NCI-H1048 (cell line): ENCODE results near the gene TMEM106A.
"Not testable (repeated sequence)": the region's sequence is repeated elsewhere in the genome, so short reads cannot be mapped to it uniquely, and the experiment has no call there.

Source experiments
- DNase-seq: peaks from one replicate; lab custom pipeline; 2025; lab: John Stamatoyannopoulos, UW

The TMEM106A gene

DNA sequence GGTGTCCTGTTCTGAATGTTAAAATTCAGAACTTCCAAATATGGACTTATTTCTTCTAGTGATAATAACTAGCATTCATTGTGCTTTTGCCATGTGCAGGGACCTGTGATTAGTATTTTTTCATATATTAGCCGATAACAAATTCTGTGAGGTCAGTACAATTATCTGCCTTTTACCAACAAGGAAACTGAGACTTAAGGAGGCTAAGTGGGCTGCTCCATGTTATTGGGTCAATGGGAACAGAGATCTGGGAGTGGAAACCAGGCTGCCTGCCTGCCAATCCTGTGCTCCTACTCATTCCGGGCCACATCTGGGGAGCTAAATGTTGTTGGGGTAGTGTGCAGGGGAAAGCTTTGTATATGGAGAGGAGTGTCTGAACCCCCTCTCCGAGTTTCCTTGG, 3.7 kb downstream of the TMEM106A start:
- DNase-seq = no peak

DNA sequence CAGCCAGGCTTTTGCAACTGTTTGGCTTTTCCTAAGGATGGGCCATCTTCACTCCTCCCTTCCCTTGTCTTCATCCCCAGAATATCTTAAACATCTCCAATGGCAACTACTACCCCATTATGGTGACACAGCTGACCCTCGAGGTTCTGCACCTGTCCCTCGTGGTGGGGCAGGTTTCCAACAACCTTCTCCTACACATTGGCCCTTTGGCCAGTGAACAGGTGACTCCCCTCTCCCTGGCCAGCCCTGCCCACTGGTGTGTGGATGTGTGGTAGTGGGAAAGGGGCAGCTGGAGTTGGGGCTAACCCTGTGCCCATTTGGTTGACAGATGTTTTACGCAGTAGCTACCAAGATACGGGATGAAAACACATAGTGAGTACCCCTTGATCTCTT, 4.7 kb downstream of the TMEM106A start:
- no peak for DNase-seq

DNA sequence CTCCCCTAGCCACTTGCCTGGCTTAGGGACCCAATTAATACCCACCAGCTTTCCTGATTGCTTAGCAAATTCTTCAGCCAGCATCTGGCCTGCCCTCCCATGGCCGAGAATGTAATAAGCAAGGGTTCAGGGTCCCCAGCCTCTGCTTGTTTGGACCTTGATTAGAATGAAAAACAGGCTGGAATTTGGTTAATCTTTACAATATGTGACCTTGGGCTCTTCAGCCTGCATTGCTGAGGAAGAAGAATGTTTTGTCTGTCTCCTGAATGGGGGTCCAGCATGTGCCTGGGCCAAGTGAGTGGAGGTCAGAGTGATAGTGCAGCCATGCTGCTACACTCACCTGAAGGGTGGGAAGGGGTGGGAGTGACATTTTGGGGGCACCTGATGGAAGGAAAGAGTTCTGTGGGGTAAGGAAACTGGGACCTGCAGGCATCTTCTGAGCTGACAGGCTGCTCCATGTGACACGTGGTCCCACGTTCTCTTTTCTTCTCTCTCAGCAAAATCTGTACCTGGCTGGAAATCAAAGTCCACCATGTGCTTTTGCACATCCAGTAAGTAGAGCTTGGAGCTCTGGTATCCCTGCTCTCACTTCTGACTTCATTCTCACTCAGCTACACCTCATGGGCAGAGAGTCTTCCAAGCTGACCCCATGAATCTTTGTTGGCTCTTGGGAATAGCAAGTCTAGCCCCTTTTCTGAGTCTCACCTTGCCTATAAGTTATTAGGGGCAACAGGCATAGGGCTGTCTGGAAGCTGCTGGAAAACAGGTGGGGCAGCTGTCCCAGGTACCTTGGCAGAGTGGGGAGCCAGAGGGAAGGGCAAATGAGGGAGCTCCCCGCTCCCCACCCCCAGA, 5.3 kb downstream of the TMEM106A start:
- DNase-seq = no peak

DNA sequence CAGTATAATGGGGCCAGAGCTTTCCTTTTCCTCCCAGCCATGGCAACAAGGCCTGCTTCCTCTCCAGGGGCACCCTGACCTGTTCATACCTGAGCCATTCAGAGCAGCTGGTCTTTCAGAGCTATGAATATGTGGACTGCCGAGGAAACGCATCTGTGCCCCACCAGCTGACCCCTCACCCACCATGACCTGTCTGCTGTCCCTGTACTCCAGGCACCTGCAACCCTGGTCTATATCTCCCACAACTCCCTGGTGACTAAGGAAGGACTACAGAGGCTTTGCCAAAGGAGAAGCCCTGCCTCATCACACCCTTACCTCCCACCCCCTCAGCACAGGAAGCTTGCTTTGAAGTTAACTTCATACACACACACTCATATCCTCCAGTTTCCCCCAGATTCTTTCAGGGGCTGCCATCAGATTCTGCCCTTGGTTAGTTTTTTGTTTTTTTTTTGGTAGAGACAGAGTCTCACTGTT, 6.0 kb downstream of the TMEM106A start:
- DNase-seq = no peak

DNA sequence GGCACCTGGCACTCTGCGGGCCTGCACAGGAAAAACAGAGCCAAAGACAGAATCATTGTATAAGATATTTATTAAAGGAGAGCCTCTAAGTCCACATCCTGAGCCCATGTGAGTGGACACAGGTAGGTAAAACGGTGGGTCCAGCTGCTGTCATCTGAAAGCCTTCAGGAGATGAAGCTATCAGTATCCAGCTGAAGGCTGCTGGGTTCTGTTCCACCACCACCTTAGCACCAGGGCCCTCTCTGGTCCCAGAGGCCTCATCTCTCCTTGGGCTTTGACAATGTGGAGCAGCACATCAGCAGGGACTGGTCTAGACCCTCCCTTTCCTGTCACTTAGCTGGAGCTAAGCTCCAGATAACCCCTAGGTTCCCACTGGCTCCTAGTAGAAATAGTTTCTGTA, 7.3 kb downstream of the TMEM106A start:
- DNase-seq = no peak

DNA sequence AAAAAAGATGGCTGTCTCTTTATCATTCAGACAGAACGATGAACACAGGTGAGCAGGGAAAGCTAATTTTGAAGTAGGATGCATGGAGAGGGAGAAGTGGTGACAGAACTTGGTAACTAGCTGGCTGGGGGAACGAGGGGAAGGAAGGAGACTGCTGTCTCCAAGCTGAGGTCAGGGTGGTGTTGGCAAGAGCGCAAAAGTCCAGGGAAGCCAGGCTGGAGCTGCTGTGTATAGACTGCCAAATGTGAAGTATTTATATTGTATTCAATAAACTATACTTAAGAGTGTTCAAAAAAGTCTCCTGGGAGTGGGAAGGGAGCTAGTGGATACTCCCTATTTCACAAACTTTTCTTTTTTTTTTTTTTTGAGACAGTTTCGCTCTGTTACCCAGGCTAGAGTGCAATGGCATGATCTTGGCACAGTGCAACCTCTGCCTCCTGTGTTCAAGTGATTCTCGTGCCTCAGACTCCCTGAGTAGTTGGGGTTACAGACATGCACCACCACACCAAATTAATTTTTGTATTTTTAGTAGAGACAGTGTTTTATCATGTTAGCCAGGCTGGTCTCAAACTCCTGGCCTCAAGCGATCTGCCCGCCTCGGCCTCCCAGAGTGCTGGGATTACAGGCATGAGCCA, 8.2 kb downstream of the TMEM106A start:
- no peak for DNase-seq

DNA sequence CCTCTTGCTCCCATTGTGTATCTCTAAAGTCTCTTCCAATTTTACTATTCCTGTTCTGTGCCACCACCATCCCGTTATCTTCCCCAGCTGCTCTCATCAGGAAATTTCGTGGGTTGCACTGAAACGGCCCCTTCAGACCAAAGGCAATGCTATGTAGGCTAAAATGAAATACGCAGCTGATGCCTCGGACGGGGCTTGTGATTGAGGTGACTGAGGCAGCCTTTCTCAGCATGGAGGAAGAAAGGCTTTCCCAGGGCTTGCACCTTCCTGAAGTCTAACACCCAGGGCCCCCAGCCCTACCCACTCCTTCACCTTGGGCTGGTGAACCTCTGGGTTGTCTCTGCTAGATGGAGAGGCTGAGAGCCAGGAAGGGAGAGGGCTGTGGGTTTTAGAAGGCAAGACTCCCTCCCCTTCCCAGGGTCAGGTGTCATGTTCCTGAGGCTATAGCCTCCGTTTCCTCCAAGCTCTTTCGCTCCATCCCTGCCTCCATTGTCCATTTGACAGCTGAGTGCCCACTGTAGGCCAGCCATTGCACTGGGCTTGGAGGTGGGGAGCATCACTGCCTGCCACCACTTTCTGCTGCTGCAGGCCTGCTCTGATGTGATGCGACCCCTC, 8.9 kb downstream of the TMEM106A start:
- no peak for DNase-seq

DNA sequence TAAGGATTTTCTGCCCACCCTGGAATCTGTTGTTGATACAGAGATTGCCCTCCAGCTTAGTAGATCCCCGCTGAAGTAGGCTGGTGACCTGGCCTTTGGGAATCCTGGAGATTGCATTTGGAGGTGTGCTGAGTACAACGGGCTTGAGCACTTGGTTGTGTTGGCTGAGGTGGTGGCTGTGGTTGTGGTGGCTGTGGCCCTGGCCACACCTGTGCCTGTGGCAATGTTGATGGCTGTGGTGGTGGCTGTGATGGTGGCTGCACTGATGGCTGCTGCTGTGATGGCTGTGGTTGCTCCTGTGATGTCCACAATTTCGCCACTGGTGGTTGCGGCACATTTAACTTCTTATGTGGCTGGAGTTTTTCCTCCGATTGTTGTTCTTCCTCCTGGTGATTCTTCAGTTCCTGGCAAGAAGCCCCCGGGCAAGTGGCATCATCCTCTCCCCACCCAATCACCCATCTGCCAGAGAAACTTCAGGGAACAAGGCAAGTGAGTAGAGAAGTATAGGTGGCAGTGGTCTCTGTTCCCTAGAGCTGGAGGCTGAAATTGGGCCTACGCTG, 12.6 kb downstream of the TMEM106A start:
- no peak for DNase-seq

DNA sequence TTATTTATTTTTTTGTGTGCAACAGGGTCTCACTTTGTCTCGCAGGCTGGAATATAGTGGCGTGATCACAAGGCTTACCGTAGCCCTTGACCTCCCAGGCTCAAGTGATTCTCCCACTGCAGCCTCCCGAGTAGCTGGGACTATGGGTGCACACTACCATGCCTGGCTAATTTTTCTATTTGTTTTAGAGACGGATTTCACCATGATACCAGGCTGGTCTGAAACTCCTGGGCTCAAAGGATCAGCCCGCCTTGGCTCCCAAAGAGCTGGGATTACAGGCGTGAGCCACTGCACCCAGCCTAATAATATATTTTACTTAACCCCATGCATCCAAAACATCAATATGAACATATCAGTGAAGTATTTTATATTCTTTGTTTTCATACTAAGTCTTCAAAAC, 14.7 kb downstream of the TMEM106A start:
- no peak for DNase-seq

DNA sequence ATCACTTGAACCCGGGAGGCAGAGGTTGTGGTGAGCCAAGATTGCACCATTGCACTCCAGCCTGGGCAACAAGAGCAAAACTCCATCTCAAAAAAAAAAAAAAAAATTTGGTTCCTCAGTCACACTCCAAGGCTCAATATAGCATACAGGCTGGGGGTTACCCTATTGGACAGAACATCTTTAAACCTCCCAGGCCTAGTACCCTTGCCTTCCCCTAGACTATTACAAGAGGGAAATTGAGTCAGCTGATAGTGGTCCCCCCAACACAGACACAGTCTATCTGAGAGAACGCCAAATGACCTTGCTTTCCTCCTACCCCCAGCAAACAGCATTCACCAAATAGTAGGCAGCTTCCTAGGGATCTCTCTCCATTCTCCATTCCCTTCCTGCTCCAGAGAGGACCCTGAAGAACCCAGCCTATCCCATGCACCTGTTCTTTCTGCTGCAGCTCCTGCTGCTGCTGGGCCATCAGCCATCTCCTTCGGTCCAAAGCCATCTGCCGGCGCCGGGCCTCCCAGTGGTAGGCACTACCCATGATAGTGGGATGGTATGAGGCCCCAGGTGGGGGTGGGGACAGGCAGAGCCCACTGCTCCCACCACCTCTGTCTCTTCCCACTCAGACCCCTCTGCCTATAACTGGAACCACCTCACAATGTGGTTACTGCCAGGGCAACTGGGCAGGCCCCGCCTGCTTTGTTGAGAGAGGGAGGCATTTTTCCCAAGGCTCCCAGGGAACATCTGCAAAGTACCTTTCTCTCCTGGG, 16.5 kb downstream of the TMEM106A start, which contains the start of gene CCDC200:
Gene CCDC200, minus strand, starts transcription at position 604 of the 763 bp plus-strand sequence. Its CDS starts 69 bp downstream, at position 535.
- DNase-seq = not testable (repeated sequence)

DNA sequence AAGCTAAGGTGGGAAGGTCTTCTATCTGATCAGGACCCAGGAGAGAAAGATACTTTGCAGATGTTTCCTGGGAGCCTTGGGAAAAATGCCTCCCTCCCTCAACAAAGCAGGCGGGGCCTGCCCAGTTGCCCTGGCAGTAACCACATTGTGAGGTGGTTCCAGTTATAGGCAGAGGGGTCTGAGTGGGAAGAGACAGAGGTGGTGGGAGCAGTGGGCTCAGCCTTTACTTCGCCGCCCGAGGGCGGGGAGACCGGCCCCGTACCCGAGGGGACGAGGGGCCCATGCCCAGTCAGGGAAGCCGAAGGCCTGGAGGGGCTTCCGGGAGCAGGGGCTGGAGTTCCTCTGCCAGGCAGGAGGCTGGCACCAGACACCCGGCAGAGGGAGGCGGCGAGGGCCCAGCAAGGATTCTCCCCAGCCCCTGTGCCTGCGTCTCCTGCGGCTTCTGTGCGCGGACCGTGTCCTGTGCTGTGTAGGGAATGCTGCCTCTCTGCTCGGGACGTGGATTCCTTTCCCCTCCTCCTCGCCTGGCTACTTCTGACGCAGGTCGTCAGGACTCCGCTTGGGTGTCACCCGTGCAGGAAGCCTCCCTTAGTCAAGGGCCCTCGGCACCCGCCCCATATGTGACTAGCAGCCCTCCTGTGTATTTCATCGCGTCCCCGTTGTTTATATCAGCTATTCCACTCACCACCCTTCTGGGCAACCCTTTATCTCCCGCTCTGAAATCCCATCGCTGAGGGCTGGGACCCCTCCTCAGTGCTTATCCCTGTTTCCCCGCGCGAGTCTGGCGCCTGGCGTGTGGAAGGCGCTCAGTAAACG, 19.7 kb downstream of the TMEM106A start:
- DNase-seq = not testable (repeated sequence)

DNA sequence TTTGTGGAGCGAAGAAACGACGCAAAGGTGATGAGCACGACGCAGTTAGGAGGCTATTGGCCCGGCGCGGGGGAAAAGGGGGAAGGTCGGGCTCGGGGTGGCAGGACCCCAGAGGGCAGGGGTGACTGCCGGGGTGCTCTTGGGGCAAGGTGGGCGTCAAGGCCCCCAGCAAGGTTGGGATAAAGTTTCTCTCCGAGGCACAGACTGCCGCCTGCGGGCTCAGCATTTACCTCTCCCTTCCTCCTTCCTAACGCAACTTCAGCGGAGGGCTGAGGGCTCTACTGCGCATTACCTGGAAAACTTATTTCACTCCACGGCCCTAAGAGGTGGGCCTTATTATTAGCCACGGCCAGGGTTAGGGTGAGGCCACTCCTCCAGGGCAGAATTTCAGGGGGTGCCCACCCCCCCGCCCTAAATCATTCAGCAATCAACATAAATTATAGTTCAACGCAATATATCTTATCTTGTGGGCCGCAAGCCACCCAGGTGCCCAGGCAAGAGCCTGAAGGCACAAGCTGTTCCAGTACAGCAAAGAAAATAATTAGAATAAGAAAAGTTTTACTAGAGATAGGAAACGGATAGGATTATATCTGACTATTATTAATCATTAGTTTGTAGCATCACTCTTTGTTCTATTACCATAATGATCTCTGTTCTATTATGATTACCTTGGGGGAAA, 20.5 kb downstream of the TMEM106A start:
- not testable (repeated sequence) for DNase-seq

DNA sequence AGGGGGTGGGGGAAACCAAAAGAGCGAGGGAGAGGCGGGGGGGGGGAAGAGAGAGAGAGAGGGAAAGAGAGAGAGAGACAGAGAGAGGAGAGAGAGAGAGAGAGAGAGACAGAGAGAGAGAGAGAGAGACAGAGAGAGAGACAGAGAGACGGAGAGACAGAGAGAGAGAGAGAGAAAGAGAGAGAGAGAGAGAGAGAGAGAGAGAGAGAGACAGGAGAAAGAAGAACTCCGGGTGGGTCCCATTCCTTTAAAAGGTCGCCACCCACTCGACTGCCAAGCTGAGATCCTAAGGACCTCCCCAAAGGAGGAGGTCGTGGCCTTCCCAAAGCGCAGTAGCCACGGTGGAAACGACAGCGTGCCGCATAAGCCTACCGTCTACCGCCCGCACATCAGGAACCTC, 21.6 kb downstream of the TMEM106A start:
- not testable (repeated sequence) for DNase-seq

DNA sequence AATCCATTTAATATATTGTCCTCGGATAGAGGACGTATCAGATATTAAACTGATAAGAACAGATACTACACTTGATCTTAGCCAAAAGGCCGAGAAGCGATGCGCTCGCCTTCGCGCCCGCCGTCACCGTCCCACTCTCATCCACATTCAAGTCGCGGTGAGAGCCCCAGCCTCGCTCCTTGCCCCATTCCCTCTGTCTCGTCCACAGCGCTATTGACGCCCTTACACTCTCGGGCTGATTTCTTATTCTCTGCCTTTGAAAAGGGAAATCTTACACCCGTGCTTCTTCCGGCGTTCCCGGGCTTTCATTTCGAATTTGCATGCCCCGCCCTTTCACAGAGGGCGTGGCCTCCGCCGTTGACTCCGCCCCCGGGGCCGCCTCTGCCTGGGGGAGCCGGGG, 22.2 kb downstream of the TMEM106A start, which contains the start of gene RNU2-1:
Gene RNU2-1, minus strand, starts transcription at position 101 of the 400 bp plus-strand sequence.
- DNase-seq = not testable (repeated sequence)

DNA sequence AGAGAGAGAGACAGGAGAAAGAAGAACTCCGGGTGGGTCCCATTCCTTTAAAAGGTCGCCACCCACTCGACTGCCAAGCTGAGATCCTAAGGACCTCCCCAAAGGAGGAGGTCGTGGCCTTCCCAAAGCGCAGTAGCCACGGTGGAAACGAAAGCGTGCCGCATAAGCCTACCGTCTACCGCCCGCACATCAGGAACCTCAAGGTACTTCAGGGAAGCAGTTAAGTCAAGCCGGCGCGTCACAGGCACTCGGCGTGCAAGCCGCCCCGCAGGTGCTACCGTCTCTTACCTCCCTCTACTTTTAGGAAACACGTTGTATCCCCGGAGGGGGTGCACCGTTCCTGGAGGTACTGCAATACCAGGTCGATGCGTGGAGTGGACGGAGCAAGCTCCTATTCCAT, 27.9 kb downstream of the TMEM106A start:
- not testable (repeated sequence) for DNase-seq

DNA sequence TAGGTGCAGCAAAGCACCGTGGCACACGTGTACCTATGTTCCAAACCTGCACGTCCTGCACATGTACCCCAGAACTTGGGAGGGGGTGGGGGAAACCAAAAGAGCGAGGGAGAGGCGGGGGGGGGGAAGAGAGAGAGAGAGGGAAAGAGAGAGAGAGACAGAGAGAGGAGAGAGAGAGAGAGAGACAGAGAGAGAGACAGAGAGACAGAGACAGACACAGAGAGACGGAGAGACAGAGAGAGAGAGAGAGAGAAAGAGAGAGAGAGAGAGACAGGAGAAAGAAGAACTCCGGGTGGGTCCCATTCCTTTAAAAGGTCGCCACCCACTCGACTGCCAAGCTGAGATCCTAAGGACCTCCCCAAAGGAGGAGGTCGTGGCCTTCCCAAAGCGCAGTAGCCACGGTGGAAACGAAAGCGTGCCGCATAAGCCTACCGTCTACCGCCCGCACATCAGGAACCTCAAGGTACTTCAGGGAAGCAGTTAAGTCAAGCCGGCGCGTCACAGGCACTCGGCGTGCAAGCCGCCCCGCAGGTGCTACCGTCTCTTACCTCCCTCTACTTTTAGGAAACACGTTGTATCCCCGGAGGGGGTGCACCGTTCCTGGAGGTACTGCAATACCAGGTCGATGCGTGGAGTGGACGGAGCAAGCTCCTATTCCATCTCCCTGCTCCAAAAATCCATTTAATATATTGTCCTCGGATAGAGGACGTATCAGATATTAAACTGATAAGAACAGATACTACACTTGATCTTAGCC, 29.1 kb downstream of the TMEM106A start:
- DNase-seq = not testable (repeated sequence)

DNA sequence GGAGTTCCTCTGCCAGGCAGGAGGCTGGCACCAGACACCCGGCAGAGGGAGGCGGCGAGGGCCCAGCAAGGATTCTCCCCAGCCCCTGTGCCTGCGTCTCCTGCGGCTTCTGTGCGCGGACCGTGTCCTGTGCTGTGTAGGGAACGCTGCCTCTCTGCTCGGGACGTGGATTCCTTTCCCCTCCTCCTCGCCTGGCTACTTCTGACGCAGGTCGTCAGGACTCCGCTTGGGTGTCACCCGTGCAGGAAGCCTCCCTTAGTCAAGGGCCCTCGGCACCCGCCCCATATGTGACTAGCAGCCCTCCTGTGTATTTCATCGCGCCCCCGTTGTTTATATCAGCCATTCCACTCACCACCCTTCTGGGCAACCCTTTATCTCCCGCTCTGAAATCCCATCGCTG, 34.8 kb downstream of the TMEM106A start:
- not testable (repeated sequence) for DNase-seq
